Stromal cell of bone marrow (primary cell): ENCODE measurements around the gene SLC39A3.
"Not testable (repeated sequence)": the region's sequence is repeated elsewhere in the genome, so short reads cannot be mapped to it uniquely, and the experiment has no call there.

Experiments
- DNase-seq: peaks from one replicate; pipeline ENCODE4 v3.0.0-alpha.2; 2012; ENCODE audit warnings: low read depth

SLC39A3 gene

DNA sequence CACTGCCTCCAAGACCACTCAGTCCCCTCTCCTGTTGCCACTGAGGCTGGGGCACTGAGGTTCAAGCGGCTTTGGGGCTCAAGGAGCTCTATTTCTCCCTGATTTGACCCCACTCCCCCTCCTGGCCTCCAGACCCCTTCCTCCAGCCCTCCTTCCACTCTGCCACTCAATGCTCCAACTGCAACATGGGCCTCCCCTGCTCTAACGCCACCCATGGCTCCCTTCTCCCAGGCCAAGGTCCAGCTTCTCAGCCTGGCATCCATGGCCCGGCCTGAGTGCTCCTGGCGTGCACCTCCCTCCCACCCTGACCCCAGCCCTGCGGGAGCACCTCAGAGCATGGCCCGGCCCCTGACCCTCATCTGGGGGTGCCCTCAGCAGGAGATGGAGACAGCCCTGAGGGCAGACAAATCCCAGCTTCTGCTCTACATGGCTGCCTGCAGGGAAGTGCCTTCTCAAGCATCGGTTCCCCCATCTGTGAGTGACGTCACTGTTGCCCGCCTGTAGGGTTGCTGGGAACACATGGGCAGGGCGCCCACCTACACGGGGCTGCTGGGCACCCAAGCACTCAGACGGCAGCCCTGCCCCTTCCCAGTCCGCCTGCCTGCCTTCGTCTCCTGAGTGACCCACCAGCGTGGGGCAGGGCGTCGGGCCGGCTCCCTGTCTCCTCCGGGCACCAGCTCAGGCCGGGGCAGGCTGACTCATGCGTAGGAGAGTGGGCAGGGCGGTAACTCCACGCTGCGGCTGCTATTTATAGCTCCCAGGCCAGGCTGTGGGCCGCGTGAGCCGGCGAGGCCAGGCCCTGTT lies 17.1 kb downstream of the SLC39A3 start:
- DNase-seq: peak; percentile 75

DNA sequence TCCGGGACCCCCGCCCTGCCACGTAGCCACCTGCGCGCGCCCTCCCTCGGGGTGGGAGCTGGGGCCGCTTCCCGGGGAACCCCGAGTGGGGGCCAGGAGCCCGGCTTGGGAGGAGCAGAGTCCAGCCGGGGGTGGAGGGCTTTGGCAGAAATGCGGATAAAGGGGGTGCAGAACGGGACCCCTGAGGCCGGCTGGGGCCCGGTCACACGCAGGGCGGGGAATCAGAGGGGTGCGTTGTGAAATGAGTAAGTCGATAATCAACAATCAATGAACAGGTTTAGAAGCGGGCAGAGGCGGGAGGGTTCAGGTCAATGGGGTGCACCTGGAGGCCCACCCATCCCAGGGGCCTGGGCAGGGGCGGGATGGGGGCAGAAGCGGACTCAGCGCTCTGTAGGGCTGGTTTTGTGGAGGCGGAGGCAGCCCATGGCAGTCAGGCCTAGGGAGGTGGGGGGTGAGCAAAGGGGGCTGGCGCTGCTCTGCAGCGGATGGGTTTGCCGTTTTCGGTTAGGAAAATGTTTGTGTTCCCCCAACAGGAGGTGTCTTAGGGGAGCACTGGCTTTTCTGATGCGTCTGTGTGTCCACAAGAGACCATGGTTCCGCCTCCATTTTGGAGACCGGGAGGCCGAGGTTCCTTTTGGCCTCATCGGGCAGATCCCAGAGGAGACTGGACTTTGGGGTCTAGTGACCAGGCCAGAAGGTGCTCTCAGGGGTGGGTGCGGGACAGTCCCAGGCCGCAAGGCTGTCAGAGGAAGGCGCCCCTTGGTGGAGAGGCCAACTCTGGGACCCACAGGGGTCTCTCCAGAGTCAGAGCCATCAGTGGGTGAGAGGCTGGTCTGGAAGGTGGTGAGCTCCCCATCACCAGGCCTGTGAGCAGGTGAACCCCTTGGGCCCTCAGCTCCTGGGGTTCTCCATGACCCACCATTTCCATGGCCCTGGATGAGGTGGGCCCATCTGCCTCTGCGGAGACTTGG lies 18.0 kb downstream of the SLC39A3 start:
- no peak for DNase-seq

GRCh38 chr19:2720777-2721569 lies 18.8 kb downstream of the SLC39A3 start, which contains the start of gene DIRAS1:
Gene DIRAS1, minus strand, starts transcription at chr19:2721372. Its CDS starts 3,566 bp downstream, at chr19:2717806.
- no peak for DNase-seq

GRCh38 chr19:2719920-2720776 lies 19.7 kb downstream of the SLC39A3 start:
- DNase-seq: peak; percentile 54

DNA sequence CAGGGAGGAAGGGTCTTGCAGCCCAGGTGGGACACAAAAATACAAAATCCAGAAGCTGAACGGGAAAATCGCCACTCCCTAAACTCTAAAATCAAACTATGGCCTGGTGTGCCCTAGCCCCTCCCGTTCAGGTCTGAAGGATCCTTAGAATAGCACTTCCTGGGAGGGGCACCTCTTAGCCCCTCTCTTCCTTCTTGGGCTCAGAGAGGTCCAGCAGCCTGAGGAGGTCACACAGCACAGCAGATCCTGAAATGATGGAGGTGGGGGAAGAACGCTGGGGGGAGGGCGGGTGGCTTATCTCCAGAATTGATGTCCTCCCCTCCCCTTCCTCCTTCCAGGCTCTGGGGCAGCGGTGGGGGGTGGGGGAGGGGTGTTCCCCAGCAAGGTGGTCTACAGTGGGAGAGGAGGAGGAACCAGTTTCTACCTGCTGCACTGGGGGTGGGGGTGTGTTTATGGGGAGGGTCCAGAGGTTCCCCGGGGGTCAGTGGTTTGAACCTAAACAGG lies 20.5 kb downstream of the SLC39A3 start:
- no peak for DNase-seq

DNA sequence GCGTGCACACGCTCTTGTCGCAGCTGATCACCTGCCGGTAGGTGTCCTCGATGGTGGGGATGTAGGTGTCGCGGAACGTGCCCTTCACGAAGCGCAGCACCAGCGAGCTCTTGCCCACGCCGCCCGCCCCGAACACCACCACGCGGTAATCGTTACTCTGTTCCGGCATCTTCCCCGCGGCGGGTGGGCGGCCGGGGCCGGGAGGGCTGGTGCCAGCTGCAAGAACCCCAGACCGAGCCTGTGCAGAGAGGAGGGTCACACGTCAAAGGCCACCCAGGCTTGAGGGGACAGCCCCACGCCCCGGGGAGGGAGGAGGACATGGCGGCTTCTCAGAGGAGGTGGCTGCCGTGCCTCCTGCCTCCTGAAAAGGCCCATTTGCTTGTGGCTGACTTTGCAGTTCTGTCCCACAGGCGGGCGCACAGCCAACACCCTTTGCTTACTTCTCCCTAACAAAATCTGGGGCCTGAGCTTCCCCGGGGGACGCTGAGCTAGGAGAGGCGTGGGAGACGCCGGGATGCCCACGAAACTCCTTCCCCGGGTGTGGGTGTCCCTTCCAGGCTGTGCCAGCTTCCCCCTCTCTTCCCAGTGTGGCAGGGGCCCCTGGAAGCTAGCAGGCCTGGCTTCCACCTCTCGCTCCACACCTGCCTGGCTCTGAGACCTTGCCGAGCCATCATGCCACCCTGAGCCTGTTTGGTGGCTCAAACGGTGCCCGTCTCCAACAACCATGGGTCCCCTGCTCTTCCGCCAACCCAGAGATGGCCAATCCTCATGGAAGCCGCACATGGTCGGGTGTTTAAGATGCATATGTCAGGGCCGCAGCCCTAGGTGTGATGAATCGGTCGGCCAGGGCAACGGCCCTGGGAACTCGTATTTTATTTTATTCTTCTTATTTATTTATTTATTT lies 21.9 kb downstream of the SLC39A3 start:
- no peak for DNase-seq

DNA sequence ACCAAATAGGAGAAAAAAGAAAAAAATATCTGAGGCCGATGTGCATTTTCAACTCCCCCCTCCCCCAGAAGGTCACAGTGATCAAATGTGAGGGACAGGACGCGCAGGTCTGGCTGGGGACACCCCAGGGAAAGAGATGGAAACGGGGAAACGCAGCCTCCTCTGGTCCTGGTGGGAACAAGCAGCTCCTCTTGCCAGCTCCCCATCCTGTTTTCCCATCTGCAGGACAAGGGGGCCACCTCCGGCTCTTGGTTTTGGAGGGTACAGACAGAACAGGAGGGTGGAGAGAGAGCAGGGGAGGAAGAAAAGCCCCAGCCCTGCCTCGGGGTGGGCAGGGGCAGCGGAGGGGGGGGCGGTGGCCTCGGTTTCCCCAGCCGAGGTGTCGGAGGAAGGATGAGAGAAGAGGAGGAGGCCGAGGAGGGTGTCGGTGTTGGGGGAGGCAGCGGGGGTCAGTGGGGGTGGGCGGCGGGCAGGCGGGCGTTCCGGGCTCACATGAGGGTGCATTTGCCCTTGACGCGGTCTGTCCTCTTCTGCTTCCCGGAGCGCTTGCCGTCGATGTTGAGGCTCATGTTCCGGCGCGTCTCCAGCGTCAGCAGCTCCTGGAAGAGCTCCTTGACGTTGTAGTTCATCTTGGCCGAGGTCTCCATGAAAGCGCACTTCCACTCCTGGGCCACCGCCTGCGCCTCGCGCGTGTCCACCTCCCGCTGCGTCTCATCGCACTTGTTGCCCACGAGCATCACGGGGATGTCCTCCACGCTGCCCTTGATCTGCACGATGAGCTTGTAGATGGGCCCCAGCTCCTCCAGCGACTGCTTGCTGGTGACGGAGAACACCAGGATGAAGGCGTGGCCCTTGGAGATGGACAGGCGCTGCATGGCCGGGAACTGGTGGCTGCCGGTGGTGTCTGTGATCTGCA lies 22.8 kb downstream of the SLC39A3 start:
- DNase-seq: no peak

DNA sequence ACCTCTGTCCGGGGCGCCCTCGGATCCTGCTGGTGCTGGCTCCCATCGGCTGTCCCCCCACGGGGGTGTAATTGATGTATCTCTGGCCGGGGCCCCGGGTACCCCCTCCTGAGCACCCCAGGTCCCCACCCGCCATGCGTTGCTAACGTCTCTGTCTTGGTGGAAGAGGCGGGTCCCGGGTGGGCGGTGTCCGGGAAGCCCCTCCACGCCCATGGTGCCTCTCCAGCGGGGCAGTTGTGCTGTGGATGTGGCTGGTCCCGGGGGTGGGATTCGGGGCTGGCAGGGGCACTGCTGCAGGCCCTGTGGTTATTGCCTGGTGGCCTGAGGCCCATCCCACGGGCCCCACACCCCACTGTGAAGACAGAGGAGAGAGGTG lies 23.6 kb downstream of the SLC39A3 start:
- no peak for DNase-seq

DNA sequence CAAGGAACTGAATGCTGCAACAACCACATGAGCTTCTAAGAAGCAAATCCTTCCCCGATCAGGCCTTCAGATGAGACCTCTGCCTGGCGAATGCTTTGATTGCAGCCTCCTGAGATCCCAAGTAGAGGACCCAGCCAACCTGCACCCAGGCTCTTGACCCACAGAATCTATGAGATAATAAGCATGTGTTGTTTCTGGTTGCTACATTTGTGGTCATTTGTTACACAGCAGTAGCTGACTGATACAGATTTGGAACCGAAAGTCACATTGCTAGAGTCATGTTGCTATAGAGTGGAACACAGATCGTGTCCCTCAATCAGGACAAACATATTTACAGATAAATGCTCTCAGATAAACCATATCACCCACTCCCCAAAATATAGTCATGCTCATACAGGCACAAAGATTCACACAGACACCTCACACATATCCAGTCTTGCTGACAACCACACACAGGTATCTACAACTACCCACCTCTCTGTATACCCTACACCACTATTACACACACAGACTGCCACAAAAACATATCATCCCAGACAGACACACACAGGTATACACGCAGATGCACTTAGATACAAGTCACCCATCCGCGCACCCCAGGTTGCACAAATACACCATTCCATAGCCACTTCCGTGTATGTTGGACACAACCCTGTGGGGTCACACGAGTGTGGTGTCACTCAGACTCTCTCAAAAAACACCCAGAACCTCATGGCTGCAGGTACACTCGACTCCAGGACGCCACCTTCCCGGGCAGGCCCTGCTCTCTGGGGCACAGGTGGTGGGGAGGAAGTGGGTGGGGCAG lies 24.1 kb downstream of the SLC39A3 start:
- DNase-seq: no peak

- no peak for DNase-seq
Observed at GRCh38 chr19:2714531-2715269, 25.1 kb downstream of the SLC39A3 start.

GRCh38 chr19:2714102-2714501 lies 25.7 kb downstream of the SLC39A3 start:
- not testable (repeated sequence) for DNase-seq

DNA sequence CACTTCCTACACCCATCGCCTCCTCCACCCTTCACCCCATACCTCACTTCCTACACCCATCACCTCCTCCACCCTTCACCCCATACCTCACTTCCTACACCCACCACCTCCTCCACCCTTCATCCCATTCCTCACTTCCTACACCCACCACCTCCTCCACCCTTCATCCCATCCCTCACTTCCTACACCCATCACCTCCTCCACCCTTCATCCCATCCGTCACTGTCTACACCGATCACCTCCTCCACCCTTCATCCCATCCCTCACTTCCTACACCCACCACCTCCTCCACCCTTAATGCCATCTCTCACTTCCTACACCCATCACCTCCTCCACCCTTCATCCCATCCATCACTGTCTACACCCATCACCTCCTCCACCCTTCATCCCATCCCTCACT lies 26.6 kb downstream of the SLC39A3 start:
- not testable (repeated sequence) for DNase-seq

- DNase-seq: no peak
Observed at GRCh38 chr19:2711875-2712205, 28.0 kb downstream of the SLC39A3 start.

GRCh38 chr19:2711172-2711874 lies 28.5 kb downstream of the SLC39A3 start:
- DNase-seq: peak; percentile 22

- no peak for DNase-seq
Observed at GRCh38 chr19:2706251-2706650, 33.6 kb downstream of the SLC39A3 start.

GRCh38 chr19:2703691-2704216 lies 36.1 kb downstream of the SLC39A3 start:
- no peak for DNase-seq
